H4 (cell line): ENCODE data around the gene ADGRL3. TPM values are rescaled to one million over a fixed set of nuclear protein-coding genes. Genes with fewer than 3 reads are reported as not detected.
A peak's percentile ranks its signal among the peaks of the same experiment; 100 is the strongest.
"Not testable (repeated sequence)": the region's sequence is repeated elsewhere in the genome, so short reads cannot be mapped to it uniquely, and the experiment has no call there.

ENCODE experiments used
- DNase-seq: peaks from one replicate; pipeline ENCODE4 v3.0.0-alpha.2; 2015; ENCODE audit warnings: low spot score
- total RNA-seq: library from RNA; depleted of rRNA; stranded (reverse); fragments of >200 nt; shearing (Covaris generic); gene quantifications from 2 replicates; pipeline ENCODE4 v1.2.3, GENCODE V29; 2014

Gene ADGRL3
- total RNA-seq, 1 experiment from 2014 or later = not detected

DNA sequence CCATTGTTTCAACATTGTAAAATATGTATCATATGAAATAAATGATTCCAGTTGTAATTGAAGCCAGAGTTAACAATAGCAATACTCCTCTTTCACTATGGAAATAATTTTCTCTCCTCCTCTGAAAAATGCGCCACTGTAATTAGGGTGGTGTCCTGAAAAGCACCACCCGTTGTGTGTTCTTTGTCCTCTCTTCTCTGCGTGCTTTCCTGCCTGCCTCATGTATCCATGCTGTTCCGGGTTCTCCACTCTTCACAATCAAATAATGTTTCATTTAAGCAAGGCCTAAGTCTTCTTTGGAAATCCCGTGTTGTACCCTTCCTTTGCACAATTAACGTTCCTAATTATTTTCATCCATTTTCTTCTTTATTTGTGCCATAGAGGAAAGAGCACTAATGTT, 293.3 kb downstream of the ADGRL3 start:
- DNase-seq = no peak

GRCh38 chr4:61500883-61501282, 300.8 kb downstream of the ADGRL3 start:
- no peak for DNase-seq

- DNase-seq = no peak
These were observed 301.7 kb downstream of the ADGRL3 start for GRCh38 chr4:61501812-61502211.

- no peak for DNase-seq
These were observed 305.9 kb downstream of the ADGRL3 start for GRCh38 chr4:61505773-61506685.

DNA sequence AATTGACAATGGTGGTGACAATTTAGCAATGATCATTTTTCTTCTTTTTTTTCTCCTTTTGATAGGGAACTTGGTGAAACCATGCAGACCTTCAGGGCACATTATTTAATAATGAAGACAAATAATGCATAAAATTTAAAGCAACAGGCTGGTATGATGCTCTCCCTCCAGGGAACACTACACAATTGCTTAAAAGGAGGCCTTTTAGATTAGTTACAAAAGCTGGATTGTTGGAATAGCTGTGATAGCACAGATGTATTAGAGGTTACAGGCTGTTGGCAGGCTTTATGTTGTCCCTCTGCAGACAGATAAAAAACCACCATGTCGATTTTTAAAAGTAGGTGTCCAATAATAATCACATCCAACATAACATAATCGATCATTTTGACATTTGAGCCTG, 307.0 kb downstream of the ADGRL3 start:
- no peak for DNase-seq

- DNase-seq = not testable (repeated sequence)
These were observed 309.7 kb downstream of the ADGRL3 start for GRCh38 chr4:61509721-61510241.

GRCh38 chr4:61511716-61512488, 311.8 kb downstream of the ADGRL3 start:
- DNase-seq = peak; percentile 37

- no peak for DNase-seq
These were observed 314.9 kb downstream of the ADGRL3 start for GRCh38 chr4:61514991-61515390.

DNA sequence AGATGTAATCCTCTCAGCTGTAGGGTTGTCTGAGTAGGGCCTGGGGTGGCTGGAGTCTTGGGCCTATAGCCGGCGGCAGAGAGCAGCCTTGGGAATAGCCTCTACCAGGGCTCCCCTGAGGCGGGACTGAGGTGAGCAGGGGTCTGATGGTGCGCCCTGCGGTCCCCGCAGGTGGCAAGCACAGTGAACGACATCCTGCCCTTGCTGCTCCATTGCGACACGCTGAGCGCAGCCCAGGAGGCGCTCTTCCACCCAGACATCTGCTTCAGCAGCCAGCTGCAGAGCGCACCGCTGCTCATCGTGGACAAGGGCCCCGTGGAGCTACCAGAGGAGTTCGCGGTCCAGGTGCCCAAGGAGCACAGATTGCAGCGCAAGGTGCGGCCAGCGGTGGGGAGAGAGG, 317.0 kb downstream of the ADGRL3 start:
- no peak for DNase-seq

DNA sequence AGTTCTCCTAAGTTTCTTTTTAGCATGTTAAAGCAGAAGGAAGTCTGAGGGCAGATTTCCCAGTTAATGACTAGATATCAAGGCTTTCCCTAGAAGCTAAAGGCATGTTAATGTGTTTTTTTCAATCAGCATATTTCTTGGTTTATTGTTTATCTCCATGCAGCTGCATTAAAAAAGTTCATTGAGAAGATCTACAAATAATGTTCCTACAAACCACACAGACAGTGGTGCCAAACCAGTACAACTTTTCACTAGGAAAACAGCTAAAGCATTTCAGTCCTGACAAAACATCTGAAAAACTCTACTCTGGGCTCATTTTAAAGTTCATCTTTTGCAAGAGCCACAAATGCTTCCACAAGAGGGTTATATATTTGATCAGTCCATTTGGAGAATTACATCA, 320.0 kb downstream of the ADGRL3 start:
- DNase-seq = no peak

- peak; percentile 10 for DNase-seq
These were observed 320.6 kb downstream of the ADGRL3 start for GRCh38 chr4:61520681-61521160.

DNA sequence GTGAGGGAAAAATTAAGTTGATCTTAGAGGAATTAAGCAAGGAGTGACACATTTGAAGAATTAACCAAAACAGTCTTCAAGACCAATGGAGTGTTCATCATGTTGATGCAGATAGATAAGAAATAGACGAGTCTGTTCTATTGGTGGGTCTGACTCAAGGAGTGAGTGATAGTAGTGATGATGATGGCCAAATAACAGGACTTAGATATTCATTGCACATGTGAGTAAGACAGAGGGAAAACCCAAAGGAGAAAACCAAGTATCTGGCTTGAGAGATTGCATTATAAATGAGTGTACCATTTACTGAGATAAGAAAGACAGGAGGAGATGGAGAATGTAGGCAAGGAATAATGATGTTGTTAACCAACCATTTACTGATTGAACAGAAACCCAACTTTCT, 321.3 kb downstream of the ADGRL3 start:
- no peak for DNase-seq

DNA sequence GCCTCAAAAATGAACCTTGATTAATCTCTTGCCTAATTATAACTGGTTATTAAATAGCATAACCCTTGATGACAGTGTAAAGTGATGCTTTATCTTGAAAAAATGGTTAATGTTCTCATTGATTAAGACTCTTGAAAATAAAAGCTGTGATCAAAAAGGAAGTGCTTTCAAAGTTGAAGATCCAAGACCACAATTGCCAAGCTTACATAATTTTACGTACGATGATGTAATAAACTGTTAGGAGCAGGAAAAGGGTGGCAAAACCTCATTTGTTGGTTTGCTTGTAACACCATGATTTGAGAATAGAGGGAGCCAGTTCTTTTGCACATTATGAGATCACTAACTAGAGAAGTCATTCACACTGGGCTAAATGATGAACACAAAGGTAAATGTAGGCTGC, 322.2 kb downstream of the ADGRL3 start:
- no peak for DNase-seq

DNA sequence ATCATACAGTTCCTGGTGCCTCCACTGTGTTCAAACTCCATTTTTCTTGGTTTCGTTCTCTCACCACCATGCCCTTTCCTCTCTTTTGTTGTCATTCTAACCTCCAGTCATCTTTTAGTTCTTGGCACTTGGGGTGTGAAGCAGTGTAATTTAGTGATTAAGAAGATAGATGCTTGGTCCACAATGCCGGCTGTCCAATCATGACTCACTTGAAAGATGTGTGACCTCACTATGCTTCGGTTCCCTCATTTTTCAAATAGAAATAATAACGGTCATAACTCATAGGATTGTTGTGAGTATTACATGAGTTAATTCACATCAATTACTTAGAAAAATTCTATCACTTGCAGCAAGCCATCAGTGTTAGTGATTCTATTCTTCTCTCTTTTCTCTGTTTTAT, 327.8 kb downstream of the ADGRL3 start:
- no peak for DNase-seq

GRCh38 chr4:61528595-61528994, 328.5 kb downstream of the ADGRL3 start:
- DNase-seq = no peak

DNA sequence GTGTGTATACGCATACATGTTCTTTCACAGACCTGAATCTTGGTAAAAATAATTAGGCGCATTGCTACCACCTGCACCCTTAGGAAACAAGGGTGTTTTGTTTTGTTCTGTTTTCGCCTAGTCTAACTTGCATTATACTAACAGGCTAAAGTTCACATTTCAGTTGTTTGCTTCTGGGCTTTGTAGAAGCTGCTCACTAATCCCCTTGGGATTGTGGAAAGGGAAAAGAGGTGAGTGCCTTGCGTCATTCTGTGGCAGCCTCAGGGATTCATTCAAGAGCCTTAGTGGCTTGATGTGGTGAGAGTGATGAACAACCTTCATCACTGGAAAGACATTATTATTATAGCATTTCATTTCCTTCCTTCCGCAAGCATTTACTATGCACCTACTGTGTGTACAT, 331.1 kb downstream of the ADGRL3 start:
- no peak for DNase-seq

DNA sequence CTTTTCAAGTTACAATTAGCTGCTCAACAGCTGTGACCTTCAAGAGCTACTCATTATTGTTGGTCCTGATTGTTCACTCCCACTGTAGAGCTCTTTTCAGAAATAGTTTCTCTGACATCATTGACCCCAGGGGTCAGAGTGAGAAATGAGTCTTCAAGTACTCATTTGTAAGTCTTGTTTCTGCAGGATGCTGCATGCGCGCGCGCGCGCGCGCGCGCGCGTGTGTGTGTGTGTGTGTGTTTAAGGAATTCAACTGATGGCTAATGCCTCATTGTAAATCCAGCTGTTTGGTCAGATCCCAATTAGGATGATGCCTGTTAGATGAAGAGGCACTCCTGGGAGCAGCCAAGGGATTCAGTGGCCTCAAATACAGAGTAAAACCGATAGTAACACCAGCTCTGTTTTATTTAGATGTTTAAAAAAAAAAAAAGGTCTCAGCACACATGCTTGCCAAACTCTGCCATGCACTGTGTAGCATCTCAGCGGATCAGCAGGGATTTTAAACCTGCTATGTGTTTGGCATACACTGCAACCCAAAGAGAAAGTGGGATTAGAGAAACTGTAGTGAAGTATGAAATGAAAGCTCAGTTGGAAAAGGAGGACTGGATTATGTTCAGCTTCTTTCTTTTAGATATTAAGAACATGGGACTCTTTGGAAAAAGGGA, 332.3 kb downstream of the ADGRL3 start:
- DNase-seq = no peak

DNA sequence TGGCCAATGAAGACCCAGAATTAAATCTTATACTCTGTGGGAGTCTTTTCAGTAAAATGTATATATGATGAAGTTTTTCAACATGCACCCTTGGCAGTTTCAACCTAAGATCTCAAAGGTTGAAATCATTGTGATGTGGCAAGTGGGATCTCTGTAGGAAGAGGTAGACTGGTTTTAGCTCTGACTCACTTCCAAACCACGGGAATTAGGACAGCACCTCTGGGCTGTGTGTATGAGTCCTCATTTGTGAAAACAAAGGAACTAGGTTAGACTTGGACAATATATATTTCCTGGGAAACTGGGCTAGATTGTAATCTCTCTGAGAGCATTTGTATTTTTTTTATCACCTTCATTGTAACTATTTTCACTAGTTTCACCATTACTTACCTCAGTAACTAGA, 333.0 kb downstream of the ADGRL3 start:
- no peak for DNase-seq

- DNase-seq = no peak
These were observed 340.8 kb downstream of the ADGRL3 start for GRCh38 chr4:61540944-61541343.

DNA sequence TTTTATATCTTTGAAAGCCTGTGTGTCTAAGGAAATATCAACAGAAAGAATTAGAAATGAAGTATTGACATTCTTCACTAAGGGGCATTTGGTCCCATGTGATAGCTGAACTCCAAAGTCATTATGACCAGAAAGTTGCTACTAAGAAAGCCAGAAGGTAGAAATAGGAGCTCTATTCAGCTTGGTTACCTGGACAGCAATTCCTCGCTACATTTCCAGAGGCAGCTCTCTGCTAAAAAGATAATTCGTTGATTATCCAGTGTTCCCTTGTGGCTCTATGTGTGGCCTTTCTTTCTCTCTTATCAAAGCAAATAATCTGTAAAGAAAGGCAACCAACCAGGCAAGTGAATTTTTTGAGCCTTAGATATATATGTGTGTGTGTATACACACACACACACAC, 341.3 kb downstream of the ADGRL3 start:
- DNase-seq = no peak

DNA sequence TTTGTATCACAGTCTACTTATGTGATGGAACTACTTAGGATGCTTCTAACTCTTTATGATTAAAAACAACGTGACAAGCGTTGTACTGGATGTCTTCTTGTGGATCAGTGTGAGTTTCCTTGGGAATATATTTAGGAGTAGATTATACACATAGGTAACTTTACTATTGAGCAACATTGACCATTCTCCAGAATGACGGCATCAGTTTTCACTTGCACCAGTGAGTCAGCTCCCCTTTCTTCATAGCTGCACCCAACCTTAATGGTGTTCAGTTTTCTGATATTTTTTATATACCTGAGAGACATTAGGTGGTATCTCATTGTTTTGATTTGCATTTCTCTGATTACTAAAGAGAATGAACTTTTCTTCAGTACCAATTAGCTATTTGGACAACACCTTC, 343.9 kb downstream of the ADGRL3 start:
- no peak for DNase-seq

DNA sequence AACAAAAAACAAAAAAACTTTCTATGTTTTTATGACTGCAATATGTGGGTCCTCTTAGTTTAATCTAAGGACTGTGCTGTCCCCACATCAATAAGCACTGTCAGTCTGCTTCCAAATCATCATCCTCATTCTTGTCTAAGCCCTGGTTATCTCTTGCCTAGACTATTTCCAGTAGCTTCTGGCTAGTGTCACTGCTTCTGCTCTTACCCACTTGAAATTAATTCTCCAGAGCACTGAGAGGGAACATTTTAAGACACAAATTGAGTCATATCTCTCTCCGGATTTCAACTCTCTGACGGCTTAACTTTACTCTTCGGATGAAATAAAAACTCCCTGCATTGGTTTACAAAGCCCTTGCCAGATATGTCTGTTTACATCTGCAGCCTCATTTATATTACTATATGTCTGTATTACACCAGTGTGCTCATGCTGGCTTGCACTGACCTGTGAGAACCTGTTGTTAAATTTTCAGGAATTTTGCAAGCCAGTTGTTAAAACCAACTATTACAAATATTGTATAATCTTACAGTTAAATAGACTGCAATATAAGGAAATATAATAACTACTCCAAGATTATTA, 345.9 kb downstream of the ADGRL3 start:
- DNase-seq = no peak
